ENCODE data around the gene SORT1.
"Not testable (repeated sequence)": the region's sequence is repeated elsewhere in the genome, so short reads cannot be mapped to it uniquely, and the experiment has no call there.

SORT1 gene

DNA sequence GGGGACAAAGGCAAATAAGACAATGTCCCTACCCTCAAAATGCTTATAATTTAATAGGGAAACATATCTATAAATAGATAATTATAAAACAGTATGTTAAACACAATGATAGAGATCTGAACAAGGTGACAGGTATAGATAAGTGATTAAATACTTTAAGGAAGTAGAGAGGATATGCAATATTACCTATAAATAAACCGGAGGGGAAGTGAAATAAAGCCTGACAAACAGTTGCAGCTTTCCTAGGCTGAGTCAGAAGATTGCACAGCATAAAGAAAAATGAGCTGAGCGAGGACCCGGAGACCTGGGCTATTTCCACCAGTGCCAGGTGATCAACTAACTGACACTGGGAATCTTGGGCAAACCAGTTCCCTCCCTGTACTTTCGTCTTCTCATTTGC is 103.2 kb downstream of the SORT1 start:
- DNase-seq: no peak

DNA sequence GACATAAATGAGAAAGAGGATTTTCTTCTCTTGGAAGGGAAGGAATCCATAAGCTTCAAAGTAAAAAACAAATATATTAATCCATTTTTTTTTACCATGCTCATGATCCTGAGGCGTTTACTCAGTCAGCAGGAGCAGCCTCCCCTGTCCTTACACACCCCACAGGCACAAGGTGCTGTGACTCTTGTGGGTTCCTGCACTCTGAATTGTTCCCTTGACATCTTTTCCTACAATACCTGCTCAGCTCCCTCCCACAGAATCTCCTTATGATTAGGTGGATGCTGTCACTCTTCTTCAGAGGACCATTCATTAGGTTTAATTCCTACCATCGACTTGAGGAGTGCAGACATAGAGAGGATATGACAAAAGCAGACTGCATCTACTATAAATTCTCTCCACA is 104.7 kb downstream of the SORT1 start:
- DNase-seq: no peak

DNA sequence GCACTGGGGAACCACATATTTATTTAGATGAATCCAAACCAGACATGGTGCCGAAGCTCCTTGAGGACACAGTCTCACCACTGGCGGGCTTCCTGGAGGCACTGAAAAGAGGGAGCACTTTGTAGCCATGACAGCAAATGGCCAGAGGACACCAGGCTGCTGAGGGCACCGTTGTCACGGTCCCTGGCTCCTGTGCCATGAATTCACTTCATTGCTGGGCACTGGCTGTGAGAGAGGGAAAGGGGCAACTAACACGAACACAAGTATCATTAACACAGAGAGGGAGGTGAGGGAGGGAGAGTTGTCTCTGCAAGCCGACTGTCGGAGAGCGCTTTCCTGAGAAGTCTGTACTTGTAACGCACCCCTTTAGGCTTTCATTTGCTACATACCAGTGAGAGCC is 105.4 kb downstream of the SORT1 start:
- DNase-seq: no peak

DNA sequence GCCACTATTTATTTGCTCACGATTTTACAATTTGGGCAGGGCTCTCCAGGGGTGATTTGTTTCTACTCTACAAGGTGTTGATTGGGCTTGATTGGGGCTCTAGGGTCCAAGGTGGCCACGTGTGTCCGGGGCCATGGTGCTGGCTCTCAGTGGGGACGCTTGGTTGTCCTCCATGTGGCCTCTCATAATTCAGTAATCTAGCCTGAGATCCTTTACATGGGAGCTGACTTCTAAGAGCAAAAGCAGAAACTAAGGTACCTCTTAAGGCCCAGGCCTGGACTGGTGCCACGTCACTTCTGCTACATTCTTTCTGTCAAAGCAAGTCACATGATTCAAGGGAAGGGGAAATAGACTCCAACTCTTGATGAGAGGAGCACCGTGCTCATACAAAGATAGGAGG is 106.7 kb downstream of the SORT1 start:
- DNase-seq: no peak

DNA sequence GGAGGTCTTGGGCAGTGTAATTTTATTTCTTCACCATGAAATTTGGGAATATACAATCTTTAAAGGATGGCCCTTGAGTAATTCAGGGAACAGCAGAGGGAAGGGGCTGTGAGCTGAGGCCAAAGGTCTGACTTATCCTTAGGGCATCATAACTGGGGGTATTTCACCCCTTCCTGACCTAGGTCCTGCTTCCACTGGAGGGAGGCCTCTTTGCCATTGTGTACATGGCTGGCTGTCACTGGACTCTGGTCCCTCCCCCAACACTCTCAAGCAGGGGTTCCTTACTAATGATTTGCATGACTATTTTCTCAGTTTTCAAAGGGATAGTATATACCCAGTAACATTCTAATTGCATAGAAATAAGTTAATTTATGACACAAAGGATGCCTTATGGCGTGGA is 107.6 kb downstream of the SORT1 start:
- no peak for DNase-seq

DNA sequence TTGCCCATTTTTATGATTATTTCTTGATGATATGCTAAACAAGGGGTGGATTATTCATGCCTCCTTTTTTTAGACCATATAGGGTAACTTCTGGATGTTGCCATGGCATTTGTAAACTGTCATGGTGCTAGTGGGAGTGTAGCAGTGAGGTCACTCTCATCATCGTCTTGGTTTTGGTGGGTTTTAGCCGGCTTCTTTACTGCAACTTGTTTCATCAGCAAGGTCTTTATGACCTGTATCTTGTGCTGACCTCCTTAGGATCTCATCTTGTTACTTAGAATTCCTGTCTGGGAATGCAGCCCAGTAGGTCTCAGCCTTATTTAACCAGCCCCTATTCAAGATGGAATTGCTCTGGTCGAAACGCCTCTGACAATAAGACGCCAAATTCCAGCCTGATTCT is 111.0 kb downstream of the SORT1 start:
- DNase-seq: not testable (repeated sequence)

DNA sequence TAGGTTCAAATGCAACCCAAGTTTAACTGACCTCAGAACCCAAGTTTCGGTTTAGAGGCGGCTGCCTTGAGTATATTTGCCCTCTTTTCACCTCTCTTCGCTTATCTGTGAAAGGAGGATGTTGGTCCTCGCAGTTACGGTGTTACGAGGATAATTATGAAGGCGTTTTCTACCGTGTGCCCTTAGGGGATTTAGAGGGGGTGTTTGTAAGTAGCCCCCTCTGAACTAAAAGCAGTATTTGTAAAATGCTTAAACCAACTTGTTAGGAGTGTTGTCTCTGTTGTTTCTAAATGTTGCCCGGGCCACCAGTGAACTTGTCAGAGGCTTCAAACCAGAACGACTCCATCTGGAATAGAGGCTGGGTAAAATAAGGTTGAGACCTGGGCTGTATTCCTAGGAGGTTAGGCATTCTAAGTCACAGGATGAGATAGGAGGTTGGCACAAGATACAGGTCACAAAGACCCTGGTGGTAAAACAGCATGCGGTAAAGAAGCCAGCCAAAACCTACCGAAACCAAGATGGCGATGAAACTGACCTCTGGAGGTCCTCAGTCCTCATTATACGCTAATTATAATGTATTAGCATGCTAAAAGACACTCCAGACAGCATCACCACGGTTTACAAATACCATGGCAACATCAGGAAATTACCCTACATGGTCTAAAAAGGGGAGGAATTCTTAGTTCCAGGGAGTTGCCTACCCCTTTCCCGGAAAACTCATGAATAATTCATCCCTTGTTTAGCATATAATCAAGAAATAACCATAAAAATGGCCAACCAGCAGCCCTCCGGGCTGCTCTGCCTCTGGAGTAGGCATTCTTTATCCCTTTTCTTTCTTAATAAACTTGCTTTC is 113.7 kb downstream of the SORT1 start:
- no peak for DNase-seq

DNA sequence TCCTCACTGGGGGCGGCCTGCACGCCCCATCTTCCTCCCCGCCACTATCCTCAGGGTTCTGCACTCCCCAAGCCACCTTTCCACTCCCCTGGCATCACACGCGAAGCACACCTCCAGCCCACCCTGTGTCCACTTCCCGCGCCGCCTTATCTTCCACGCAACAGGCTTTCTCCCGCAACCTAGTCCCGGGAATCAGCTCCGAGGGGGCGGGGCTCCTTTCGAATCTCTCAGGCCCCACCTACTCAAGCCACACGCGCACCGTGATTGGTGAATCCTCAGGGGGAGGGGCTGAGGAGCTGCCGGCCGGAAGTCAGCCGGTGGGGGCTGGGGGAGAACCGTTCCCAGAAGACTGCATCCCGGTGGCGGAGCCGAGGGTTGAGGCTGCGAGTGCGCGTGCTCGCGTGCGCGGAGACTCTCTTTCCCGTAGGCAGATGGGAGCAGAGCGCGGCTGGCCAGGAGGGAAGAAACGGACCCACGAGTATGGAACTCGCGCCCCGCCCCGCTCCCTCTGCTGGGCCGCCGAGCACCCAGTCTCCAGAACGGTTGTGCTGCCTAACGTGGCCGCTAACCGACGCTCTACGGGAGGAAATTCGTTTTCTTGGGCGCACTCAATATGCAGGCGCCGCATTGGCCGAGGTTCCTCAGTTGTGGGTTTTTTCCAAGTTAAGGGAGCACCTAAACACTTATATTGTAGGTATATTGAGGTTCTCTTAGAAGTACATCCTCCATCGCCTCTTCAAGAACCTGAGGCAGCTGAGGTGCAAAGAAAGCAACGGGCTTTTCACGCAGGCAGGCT is 114.6 kb downstream of the SORT1 start, which contains the start of gene PSRC1:
Gene PSRC1, minus strand, starts transcription at position 194 of the 796 bp plus-strand sequence.
- peak; percentile 84 for DNase-seq

DNA sequence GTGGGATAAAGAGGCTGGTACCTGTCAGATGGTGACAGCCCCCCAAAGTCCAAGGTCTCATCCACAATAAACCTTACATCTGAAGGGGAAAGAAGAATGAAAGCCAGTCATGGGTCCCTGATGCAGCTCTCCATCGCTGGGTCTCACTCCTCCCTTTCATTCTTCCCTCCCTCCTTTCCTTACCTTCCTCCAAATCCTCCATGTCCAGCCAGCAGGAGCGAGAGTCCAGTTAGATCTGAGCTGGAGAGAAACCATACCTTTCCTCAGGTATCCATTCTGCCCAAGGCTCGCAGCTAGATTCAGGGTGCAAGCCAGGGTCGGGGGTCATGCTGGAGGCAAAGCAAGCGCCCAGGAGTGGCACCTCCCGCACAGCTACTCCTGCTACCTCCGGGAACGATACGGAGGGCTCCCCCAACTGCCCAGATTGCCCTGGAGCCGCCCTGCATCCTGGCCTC is 115.2 kb downstream of the SORT1 start:
- no peak for DNase-seq

DNA sequence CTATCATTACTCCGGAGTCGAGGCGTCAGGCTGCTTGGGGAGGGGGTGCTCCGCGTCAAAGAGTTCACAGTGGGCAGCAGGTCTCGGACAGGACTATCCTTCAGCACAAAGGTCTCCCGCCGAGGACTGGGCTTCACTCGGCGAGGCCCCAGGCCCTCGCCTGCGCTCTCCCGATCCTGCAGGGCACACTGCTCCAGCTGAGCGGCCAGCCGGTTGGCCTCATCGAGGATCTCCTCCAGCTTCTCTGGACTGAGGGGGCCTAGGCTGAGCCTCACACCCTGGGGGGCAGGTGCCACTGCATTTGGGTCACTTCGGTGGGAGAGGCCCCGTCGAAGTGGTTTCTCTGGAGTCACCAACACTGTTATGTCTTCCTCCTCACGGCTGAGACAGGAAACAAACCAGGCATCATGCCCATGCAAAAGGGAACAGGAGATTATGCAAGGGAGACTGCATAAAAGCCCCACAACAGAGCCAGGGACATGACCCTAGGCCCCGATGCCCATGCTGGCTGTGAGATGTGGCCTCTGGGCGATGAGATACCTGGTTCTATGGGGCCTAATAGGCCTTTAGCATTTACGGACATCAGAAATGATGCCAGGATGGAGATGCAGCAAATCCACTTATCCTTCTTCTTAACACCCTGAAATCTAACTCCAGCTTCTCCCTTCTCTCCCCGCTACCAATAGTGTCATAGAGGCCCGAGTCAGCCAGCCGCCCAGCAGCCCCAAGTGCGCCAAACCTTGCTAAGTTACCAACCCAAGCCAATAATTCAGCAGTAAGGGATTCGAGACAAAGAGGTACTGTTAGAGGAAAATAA is 115.8 kb downstream of the SORT1 start:
- DNase-seq: no peak

DNA sequence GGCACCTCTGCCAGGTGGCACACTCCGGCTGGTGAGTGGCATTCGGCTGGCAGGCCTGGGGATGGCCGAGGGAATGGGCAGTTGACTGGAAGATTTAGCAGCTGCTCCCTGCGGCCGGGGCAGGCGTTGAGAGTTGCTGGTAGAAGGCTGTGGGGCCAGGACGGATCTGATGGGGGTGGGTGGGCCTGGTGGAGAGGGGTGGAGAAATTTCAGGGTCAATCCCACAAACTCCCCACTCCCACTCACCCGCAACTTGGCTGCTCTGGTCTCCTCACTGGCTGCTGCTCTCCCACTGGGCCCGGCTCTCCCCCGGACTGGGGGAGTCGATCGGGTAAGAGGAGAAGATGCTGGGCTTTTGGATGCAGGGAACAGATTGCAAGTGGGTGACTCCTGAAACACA is 116.9 kb downstream of the SORT1 start:
- DNase-seq: no peak

DNA sequence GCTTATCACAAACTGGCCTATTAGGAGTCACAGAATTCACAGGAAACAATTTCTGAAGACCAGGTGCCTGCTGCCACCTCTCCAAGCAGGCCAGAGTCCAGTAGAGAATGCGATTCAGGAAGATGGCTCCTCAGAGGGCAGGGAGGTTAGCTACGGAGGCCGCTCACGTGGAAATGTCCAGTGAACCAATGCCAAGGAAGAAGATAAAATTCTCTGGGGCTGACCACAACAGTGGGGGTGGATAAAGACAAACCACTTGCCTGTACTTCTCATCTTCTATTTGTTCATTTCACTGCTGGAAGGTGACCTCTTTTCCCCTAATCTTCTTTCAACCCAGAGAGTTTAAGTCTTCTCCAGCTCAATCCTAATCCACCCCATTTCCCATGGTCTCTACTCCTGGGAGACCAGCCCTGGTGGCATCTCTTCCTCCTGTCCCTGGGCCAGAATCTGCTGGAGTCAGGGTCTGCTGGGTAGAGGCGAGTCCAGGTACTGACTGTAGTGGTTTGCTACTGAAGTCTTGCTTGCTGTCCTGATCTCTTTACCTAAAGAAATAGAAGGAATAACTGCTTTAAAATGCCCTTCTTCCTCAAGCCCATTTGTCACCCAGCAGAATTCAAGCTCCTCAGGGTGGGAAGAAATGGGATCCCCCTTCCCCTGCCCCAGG is 118.0 kb downstream of the SORT1 start:
- no peak for DNase-seq

DNA sequence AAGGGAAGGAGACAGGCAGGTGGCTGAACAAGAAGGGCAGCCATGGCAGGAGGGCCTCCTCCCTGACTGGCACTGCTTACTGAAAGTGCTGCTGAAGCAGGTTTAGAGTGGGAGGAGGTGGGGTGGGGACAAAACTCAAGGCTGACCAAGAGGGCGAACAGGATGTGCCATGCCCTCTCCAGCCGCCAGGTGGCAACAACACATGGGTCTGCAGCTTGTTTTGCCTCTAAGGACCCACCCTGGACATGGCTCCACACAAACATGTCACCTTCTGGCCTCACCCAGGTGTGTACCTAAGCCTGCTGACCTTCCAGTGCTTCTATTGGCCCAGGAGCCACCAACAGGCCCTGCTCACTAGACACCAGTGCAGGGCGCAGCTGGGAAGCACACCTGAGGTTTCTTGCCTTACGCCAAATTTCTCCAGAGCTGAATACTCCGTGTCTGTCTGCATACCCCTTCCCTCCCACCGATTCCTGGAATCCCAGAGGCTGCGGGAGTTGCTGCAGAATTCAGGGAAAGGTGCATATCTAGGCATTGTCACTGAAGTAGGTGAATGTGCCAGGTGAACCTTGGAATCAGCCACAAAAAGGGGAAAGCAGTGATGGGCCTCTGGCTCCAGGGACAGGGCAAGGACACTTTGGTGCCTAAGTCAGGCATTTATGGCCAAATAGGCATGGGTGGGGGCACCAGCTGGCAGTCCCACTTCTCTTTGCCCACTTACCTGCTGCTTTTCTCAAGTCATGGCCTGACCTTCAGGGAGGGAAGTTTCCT is 120.1 kb downstream of the SORT1 start:
- peak; percentile 50 to 53 for DNase-seq

DNA sequence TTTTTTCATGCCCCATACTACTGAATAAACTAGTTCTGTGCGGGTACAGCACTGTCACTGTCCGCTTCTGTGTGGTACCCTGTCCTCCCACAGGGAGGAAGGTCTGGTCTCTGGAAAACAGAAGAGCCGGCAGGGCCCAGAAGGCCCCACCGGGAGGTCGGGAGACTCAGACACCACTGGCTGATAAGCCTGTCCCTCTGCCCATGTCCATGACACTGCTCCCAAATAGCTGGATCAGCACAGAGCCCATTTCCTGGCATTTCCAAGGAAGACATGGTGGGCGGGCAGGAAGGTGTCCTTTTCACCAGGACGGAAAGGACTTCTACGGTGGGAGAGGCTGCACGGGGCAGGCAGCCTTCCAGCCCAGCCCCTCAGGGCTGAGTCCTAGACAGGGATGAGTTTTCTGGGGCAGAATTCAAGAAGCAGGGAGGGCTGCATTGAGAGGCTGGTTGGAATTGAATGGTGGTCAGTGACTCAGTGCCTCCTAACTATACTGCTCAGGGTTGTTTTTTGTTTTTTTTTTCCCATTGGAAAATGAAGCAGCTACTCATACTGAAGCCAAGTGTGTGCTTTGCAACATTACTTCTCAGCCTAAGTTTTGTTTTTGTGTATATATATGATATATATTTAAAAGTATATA is 121.9 kb downstream of the SORT1 start:
- DNase-seq: no peak

DNA sequence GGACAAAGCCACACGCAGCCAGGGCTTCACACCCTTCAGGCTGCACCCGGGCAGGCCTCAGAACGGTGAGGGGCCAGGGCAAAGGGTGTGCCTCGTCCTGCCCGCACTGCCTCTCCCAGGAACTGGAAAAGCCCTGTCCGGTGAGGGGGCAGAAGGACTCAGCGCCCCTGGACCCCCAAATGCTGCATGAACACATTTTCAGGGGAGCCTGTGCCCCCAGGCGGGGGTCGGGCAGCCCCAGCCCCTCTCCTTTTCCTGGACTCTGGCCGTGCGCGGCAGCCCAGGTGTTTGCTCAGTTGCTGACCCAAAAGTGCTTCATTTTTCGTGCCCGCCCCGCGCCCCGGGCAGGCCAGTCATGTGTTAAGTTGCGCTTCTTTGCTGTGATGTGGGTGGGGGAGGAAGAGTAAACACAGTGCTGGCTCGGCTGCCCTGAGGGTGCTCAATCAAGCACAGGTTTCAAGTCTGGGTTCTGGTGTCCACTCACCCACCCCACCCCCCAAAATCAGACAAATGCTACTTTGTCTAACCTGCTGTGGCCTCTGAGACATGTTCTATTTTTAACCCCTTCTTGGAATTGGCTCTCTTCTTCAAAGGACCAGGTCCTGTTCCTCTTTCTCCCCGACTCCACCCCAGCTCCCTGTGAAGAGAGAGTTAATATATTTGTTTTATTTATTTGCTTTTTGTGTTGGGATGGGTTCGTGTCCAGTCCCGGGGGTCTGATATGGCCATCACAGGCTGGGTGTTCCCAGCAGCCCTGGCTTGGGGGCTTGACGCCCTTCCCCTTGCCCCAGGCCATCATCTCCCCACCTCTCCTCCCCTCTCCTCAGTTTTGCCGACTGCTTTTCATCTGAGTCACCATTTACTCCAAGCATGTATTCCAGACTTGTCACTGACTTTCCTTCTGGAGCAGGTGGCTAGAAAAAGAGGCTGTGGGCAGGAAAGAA is 122.9 kb downstream of the SORT1 start:
- no peak for DNase-seq

DNA sequence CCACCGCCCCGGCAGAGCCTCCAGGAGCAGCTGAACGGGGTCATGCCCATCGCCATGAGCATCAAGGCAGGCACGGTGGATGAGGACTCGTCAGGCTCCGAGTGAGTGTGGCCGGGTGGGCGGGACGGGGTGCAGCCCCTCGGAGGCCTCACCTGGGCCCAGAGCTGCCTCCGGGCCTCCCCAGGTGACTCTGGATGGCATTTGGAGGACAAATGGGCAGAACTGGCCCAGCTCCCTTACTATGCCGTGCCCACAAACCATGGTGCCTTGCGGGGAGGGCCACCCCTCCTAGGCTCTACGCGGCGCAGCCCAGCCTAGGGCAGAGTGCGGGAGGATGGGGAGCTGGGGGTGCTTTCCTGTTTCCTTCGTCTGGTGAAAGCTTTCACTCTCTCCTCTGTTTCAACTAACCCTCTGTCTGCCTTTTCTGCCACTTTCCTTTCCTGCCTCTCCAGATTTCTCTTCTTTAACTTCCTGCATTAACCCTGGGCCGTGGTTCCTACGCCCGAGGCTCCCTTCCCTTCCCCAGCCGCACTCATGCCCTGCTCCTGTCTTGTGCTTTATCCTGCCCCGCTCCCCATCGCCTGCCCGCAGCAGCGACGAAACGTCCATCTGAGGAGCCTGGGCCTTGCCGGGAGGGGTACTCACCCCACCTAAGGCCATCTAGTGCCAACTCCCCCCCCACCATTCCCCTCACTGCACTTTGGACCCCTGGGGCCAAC is 124.0 kb downstream of the SORT1 start:
- no peak for DNase-seq

DNA sequence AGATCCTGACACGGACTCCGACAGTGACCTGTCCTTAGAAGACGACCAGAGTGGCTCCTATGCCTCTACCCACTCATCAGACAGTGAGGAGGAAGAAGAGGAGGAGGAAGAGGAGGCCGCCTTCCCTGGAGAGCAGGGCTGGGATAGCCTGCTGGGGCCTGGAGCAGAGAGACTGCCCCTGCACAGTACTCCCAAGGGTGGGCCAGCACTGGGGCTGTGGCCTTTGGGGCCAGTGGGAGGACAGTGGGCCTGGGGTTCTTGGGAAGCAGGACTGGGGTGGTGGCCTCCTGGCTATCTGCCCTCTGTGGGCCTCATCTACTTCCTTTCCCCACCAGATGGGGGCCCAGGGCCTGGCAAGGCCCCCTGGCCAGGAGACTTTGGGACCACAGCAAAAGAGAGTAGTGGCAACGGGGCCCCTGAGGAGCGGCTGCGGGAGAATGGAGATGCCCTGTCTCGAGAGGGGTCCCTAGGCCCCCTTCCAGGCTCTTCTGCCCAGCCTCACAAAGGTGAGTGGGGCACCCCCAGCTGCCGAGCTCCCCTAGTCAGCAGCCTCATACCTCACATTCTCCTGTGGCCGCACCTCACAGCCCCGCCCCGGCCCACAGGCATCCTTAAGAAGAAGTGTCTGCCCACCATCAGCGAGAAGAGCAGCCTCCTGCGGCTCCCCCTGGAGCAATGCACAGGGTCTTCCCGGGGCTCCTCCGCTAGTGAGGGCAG is 124.7 kb downstream of the SORT1 start:
- DNase-seq: no peak

DNA sequence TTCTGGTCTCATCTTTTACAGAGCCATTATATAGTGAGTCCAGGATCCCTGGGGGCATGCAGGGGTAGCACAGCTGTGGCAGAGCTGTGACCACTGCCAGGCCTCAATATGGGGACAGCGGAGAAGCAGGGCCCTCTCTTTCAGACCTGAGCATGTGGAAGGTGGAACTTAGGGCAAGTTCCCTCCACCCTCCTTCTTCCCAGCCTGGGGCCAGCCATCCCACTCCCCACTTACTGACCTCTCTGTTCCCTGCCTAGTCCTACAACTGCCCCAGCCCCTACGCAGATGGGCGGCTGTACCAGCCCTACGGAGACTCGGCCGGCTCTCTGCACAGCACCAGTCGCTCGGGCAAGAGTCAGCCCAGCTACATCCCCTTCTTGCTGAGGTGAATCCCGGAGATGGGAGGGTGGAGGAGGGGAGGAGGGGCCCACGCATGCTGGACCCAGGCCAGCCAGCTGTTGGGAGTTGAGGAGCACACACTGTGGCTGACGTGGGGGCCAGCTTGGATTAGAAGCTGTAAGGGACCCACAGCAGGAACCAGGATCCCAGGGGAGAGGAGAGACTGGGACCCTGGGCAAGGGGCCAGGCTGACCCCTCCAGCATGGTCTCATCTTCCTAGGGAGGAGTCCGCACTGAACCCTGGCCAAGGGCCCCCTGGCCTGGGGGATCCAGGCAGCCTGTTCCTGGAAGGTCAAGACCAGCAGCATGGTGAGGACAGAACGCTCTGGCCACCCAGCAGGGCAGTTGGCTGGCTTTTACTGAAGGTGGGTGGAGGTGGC is 125.5 kb downstream of the SORT1 start:
- no peak for DNase-seq
